Uterus (tissue), 2 donors: Measurements from ENCODE around the gene YPEL5.

Experiments used
- POLR2A ChIP-seq, 2 donors: fragments of 450-650 bp; IDR thresholded peaks; one replicate each; pipeline ENCODE4 v1.6.1; 2016; ENCODE audit warnings: antibody characterized with exemption in 2 of 2, mild to moderate bottlenecking in 1 of 2, moderate library complexity in 1 of 2
- TF ChIP-seq, protein P1 (sequence below), 4 experiments: fragments of 200-600 bp in 2 of 4; fragments of 450-650 bp in 2 of 4; sonication (generic) in 2 of 4; IDR thresholded peaks; one replicate each; pipeline ENCODE4 v1.5.1; 2016 to 2019; ENCODE audit warnings: antibody characterized with exemption in 4 of 4, mild to moderate bottlenecking in 2 of 4, moderate library complexity in 1 of 4

DNA sequence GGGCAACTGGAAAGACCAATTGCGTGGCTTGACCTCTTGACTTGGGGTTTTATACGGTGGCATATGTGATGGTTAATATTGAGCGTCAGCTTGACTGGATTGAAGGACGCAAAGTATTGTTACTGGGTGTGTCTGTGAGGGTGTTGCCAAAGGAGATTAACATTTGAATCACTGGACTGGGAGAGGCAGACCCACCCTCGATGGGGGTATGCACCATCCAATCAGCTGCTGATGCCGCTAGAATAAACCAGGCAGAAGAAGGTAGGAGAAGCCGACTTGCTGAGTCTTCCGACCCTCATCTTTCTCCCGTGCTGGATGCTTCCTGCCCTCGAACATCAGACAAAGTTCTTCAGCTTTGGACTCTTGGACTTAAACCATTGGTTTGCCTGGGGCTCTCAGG is 34.2 kb upstream of the YPEL5 start:
- TF ChIP-seq POLR2A (IDR thresholded peaks at IDR 0.05): no peak
- TF ChIP-seq, protein P1, sequence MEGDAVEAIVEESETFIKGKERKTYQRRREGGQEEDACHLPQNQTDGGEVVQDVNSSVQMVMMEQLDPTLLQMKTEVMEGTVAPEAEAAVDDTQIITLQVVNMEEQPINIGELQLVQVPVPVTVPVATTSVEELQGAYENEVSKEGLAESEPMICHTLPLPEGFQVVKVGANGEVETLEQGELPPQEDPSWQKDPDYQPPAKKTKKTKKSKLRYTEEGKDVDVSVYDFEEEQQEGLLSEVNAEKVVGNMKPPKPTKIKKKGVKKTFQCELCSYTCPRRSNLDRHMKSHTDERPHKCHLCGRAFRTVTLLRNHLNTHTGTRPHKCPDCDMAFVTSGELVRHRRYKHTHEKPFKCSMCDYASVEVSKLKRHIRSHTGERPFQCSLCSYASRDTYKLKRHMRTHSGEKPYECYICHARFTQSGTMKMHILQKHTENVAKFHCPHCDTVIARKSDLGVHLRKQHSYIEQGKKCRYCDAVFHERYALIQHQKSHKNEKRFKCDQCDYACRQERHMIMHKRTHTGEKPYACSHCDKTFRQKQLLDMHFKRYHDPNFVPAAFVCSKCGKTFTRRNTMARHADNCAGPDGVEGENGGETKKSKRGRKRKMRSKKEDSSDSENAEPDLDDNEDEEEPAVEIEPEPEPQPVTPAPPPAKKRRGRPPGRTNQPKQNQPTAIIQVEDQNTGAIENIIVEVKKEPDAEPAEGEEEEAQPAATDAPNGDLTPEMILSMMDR (IDR thresholded peaks at IDR 0.05): no peak
